SU-DHL-6 (cell line): ENCODE measurements around the gene ATP7B.

Source experiments
- H2AFZ ChIP-seq: fragments of 200-600 bp; sonication (generic); 2 replicates; pipeline ENCODE4 v1.6.1; 2014; ENCODE audit warnings: low read depth, mild to moderate bottlenecking, moderate library complexity, mixed read lengths, antibody characterized with exemption, low read length; ENCODE audit not compliant: severe bottlenecking
- H3F3A ChIP-seq: fragments of 200-600 bp; shearing (Covaris generic); 2 replicates; pipeline ENCODE4 v1.6.0; 2016; ENCODE audit warnings: antibody characterized with exemption, mild to moderate bottlenecking; ENCODE audit not compliant: insufficient read depth
- H3K27ac ChIP-seq: fragments of 200-600 bp; sonication (generic); 2 replicates; pipeline ENCODE4 v1.5.1; 2016; ENCODE audit warnings: low read depth, mild to moderate bottlenecking, low read length, moderate library complexity, mixed read lengths
- H3K27me3 ChIP-seq: fragments of 200-600 bp; sonication (generic), shearing (Covaris generic); 2 replicates; pipeline ENCODE4 v1.6.0; 2014; ENCODE audit warnings: mild to moderate bottlenecking, low read length
- H3K36me3 ChIP-seq: fragments of 200-600 bp; sonication (generic); 2 replicates; pipeline ENCODE4 v1.6.1; 2014; ENCODE audit warnings: mild to moderate bottlenecking, low read length, mixed read lengths
- H3K4me2 ChIP-seq: fragments of 300-600, 200-600 bp; shearing (Covaris generic), sonication (generic); 2 replicates; pipeline ENCODE4 v1.6.0; 2014; ENCODE audit warnings: low read length, low read depth, mild to moderate bottlenecking; ENCODE audit not compliant: poor library complexity, severe bottlenecking
- H3K4me3 ChIP-seq: fragments of 200-600 bp; sonication (generic); 2 replicates; pipeline ENCODE4 v1.5.1; 2014; ENCODE audit warnings: antibody characterized with exemption, low read length, mild to moderate bottlenecking, mixed read lengths; ENCODE audit not compliant: insufficient read depth, poor library complexity, severe bottlenecking
- H3K79me2 ChIP-seq: fragments of 200-600 bp; sonication (generic); 2 replicates; pipeline ENCODE4 v1.6.1; 2014; ENCODE audit warnings: mild to moderate bottlenecking, low read length, moderate library complexity; ENCODE audit not compliant: insufficient read depth
- H3K9ac ChIP-seq: fragments of 200-600 bp; sonication (generic); 2 replicates; pipeline ENCODE4 v1.7.0; 2014; ENCODE audit warnings: mild to moderate bottlenecking, low read length
- H3K9me2 ChIP-seq: fragments of 200-600 bp; sonication (generic); replicated peaks from 2 replicates; pipeline ENCODE4 v1.6.1; 2014; ENCODE audit warnings: low read length; ENCODE audit not compliant: insufficient read depth
- H3K9me3 ChIP-seq: fragments of 200-600 bp; sonication (generic); 2 replicates; pipeline ENCODE4 v1.6.1; 2014; ENCODE audit warnings: low read length, mixed read lengths; ENCODE audit not compliant: insufficient read depth
- H4K20me1 ChIP-seq: fragments of 200-600 bp; sonication (generic); 2 replicates; pipeline ENCODE4 v1.6.1; 2014; ENCODE audit warnings: low read depth, mild to moderate bottlenecking, antibody characterized with exemption, low read length, moderate library complexity, mixed read lengths
- EZH2phosphoT487 ChIP-seq: fragments of 200-600 bp; sonication (generic), shearing (Covaris generic); conservative IDR thresholded peaks from 2 replicates; pipeline ENCODE4 v1.6.1; 2018; ENCODE audit warnings: mild to moderate bottlenecking, antibody characterized with exemption, low read length, moderate library complexity, mixed read lengths
- TF ChIP-seq, protein P1 (sequence below): fragments of 200-600 bp; sonication (generic); IDR thresholded peaks from one replicate; pipeline ENCODE4 v1.5.1; 2017; ENCODE audit warnings: antibody characterized with exemption, mild to moderate bottlenecking, low read length, moderate library complexity; ENCODE audit not compliant: insufficient read depth, poor library complexity, severe bottlenecking

Gene ATP7B

DNA sequence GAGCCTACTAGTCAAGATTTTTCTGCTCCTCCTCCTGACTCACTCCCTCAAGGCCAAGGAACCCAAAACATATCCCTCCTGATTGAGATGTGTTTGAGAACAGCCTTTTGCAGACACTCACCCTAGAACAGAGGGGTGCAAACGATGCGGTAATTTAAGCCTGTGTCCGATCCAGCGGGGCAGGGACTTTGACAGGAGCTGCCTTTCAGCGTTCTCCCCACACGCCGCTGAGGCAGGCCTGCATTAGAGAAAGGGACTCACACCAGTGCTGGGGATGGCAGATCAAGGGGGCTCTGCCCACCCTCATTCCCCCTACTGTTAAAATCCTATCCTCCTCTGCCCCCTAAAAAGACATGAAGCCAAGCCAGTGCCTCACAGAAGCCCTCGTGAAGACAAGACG lies 79.0 kb downstream of the ATP7B start:
- Histone ChIP-seq H3K4me3 (no peak overlapping the region), H3K79me2 (no peaks in the 10 kb centered on the region), H3K36me3 (no peaks in the 10 kb centered on the region), H3K9me3 (no peaks in the 10 kb centered on the region), H4K20me1 (no peaks in the 10 kb centered on the region), H2AFZ (no peak overlapping the region), H3F3A (no peaks in the 10 kb centered on the region), H3K9me2 (no peaks in the 10 kb centered on the region), H3K27ac (no peak overlapping the region), H3K4me2 (no peak overlapping the region), H3K9ac (no peak overlapping the region), H3K27me3 (no peaks in the 10 kb centered on the region)
- TF ChIP-seq, protein P1, sequence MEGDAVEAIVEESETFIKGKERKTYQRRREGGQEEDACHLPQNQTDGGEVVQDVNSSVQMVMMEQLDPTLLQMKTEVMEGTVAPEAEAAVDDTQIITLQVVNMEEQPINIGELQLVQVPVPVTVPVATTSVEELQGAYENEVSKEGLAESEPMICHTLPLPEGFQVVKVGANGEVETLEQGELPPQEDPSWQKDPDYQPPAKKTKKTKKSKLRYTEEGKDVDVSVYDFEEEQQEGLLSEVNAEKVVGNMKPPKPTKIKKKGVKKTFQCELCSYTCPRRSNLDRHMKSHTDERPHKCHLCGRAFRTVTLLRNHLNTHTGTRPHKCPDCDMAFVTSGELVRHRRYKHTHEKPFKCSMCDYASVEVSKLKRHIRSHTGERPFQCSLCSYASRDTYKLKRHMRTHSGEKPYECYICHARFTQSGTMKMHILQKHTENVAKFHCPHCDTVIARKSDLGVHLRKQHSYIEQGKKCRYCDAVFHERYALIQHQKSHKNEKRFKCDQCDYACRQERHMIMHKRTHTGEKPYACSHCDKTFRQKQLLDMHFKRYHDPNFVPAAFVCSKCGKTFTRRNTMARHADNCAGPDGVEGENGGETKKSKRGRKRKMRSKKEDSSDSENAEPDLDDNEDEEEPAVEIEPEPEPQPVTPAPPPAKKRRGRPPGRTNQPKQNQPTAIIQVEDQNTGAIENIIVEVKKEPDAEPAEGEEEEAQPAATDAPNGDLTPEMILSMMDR, result no peak
- no peak for TF ChIP-seq EZH2phosphoT487

DNA sequence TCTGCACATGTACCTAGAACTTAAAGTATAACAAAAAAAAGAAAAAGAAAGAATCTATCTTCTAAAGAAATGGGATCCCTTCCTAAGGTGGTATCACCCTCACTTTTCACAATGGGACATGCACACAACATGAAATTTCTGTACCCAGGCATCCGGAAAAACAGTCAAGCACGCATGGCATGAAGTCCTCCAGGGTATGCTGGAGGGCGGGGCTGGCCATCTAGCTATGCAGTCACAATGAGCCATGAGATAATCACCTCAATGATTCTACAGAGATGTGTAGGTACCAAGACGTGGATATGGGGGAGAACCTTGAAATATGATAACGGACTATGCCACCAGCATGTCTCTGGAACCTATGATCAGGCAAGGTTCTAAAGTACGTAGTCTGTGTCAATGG lies 79.6 kb downstream of the ATP7B start:
- no peaks in the 10 kb centered on the region for H3K79me2 ChIP-seq
- no peaks in the 10 kb centered on the region for H3F3A ChIP-seq
- H3K27me3 ChIP-seq, result no peaks in the 10 kb centered on the region
- H3K4me3 ChIP-seq, result no peak overlapping the region
- no peak overlapping the region for H3K27ac ChIP-seq
- H4K20me1 ChIP-seq, result no peaks in the 10 kb centered on the region
- no peak overlapping the region for H2AFZ ChIP-seq
- no peaks in the 10 kb centered on the region for H3K9me3 ChIP-seq
- no peaks in the 10 kb centered on the region for H3K36me3 ChIP-seq
- TF ChIP-seq, protein P1, result no peak
- no peak for TF ChIP-seq EZH2phosphoT487
- H3K9ac ChIP-seq, result no peak overlapping the region
- H3K4me2 ChIP-seq, result no peak overlapping the region
- no peaks in the 10 kb centered on the region for H3K9me2 ChIP-seq

DNA sequence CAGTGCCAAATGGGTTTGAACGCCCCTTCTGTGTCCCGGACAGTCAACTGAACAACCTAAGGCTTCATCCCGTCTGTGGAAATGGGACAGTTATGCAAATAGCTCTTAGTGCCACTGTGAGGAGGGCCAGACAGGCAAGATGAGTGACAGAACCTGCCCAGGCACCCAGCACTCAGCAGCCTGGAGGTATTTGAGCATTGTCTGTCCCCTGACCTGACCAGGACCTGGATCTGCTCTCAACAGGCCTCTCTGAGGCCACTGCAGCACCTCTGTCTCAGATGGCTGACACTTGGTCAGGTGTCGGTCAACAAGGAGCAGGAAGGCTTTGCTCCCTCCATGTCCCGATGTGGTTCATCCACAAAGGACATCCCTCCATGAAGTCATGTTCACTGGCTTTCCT lies 81.6 kb downstream of the ATP7B start:
- H3K9me3 ChIP-seq, result no peaks in the 10 kb centered on the region
- no peaks in the 10 kb centered on the region for H3F3A ChIP-seq
- no peaks in the 10 kb centered on the region for H3K27me3 ChIP-seq
- H3K4me3 ChIP-seq, result no peak overlapping the region
- no peaks in the 10 kb centered on the region for H4K20me1 ChIP-seq
- no peaks in the 10 kb centered on the region for H3K9me2 ChIP-seq
- H2AFZ ChIP-seq, result no peak overlapping the region
- no peak overlapping the region for H3K9ac ChIP-seq
- no peaks in the 10 kb centered on the region for H3K36me3 ChIP-seq
- H3K27ac ChIP-seq, result no peak overlapping the region
- H3K79me2 ChIP-seq, result no peaks in the 10 kb centered on the region
- H3K4me2 ChIP-seq, result no peak overlapping the region
- TF ChIP-seq, protein P1, result no peak

DNA sequence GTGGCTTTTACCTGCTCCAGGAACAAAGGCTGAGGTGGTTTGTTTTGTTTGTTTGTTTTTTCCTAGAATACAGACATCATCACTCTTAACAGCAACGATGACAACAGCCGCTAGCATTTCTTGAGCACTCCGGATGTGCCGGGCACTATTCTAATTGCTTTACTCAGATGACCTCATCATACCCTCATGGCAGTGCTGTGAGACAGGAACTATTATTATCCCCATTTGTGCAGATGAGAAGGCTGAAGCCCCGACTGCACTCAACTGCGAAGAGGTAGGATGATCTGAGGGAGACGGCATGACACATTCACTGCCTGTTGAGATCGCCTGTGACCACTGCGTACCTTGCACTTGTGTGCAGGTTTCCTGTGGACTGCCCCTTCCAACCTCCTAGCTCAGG lies 83.0 kb downstream of the ATP7B start:
- no peak overlapping the region for H3K4me3 ChIP-seq
- no peak overlapping the region for H3K27ac ChIP-seq
- no peak overlapping the region for H3K4me2 ChIP-seq
- no peaks in the 10 kb centered on the region for H3K27me3 ChIP-seq
- H3F3A ChIP-seq, result no peaks in the 10 kb centered on the region
- H2AFZ ChIP-seq, result no peak overlapping the region
- H3K36me3 ChIP-seq, result no peaks in the 10 kb centered on the region
- H4K20me1 ChIP-seq, result no peaks in the 10 kb centered on the region
- no peak for TF ChIP-seq EZH2phosphoT487
- TF ChIP-seq, protein P1, result no peak
- no peaks in the 10 kb centered on the region for H3K79me2 ChIP-seq
- no peaks in the 10 kb centered on the region for H3K9me3 ChIP-seq
- no peak overlapping the region for H3K9ac ChIP-seq
- no peaks in the 10 kb centered on the region for H3K9me2 ChIP-seq
